Measurements from ENCODE around the gene ADAM23. TPM values are rescaled to one million over a fixed set of nuclear protein-coding genes. Genes with fewer than 3 reads are reported as not detected.

The ADAM23 gene
- total RNA-seq, 1 donor from 2014 or later, result 12.0 TPM

GRCh38 chr2:206562375-206562774 is 119.0 kb downstream of the ADAM23 start:
- H3K27me3 Mint-ChIP-seq (ENCODE audit: unreplicated experiment), result no peaks in the 10 kb centered on the region
- no peaks in the 10 kb centered on the region for H3K9me3 Mint-ChIP-seq (ENCODE audit: unreplicated experiment)
- H3K36me3 Mint-ChIP-seq (ENCODE audit: low read depth, unreplicated experiment), result no peaks in the 10 kb centered on the region
- no peaks in the 10 kb centered on the region for H3K4me1 Mint-ChIP-seq (ENCODE audit: unreplicated experiment)
- no peak overlapping the region for H3K4me3 Mint-ChIP-seq (ENCODE audit: unreplicated experiment)
- no peak for TF ChIP-seq CTCF (IDR thresholded peaks at IDR 0.05; ENCODE audit: unreplicated experiment)
- H3K27ac Mint-ChIP-seq (ENCODE audit: unreplicated experiment), result no peak overlapping the region
- no peak for DNase-seq (ENCODE audit: low spot score)

- Mint-ChIP-seq H3K36me3 (ENCODE audit: low read depth, unreplicated experiment) (no peaks in the 10 kb centered on the region), H3K27ac (ENCODE audit: unreplicated experiment) (no peak overlapping the region), H3K4me3 (ENCODE audit: unreplicated experiment) (no peak overlapping the region), H3K27me3 (ENCODE audit: unreplicated experiment) (no peaks in the 10 kb centered on the region), H3K9me3 (ENCODE audit: unreplicated experiment) (no peaks in the 10 kb centered on the region), H3K4me1 (ENCODE audit: unreplicated experiment) (no peaks in the 10 kb centered on the region)
- DNase-seq (ENCODE audit: low spot score), result no peak
- no peak for TF ChIP-seq CTCF (IDR thresholded peaks at IDR 0.05; ENCODE audit: unreplicated experiment)
Observed at GRCh38 chr2:206563374-206563773, 120.0 kb downstream of the ADAM23 start.

- Mint-ChIP-seq H3K27ac (ENCODE audit: unreplicated experiment) (no peak overlapping the region), H3K4me3 (ENCODE audit: unreplicated experiment) (no peak overlapping the region), H3K4me1 (ENCODE audit: unreplicated experiment) (no peaks in the 10 kb centered on the region), H3K9me3 (ENCODE audit: unreplicated experiment) (no peaks in the 10 kb centered on the region), H3K36me3 (ENCODE audit: low read depth, unreplicated experiment) (no peaks in the 10 kb centered on the region), H3K27me3 (ENCODE audit: unreplicated experiment) (no peaks in the 10 kb centered on the region)
- DNase-seq (ENCODE audit: low spot score), result no peak
- no peak for TF ChIP-seq CTCF (IDR thresholded peaks at IDR 0.05; ENCODE audit: unreplicated experiment)
Observed at GRCh38 chr2:206565666-206566065, 122.3 kb downstream of the ADAM23 start.

GRCh38 chr2:206569470-206569869 is 126.1 kb downstream of the ADAM23 start:
- Mint-ChIP-seq H3K4me1 (ENCODE audit: unreplicated experiment) (no peaks in the 10 kb centered on the region), H3K27me3 (ENCODE audit: unreplicated experiment) (peaks cover 1% of the 10 kb centered on the region), H3K36me3 (ENCODE audit: low read depth, unreplicated experiment) (no peaks in the 10 kb centered on the region), H3K9me3 (ENCODE audit: unreplicated experiment) (no peaks in the 10 kb centered on the region), H3K4me3 (ENCODE audit: unreplicated experiment) (no peak overlapping the region), H3K27ac (ENCODE audit: unreplicated experiment) (no peak overlapping the region)
- no peak for TF ChIP-seq CTCF (IDR thresholded peaks at IDR 0.05; ENCODE audit: unreplicated experiment)
- no peak for DNase-seq (ENCODE audit: low spot score)

GRCh38 chr2:206570199-206570598 is 126.9 kb downstream of the ADAM23 start:
- DNase-seq (ENCODE audit: low spot score), result no peak
- H3K4me1 Mint-ChIP-seq (ENCODE audit: unreplicated experiment), result no peaks in the 10 kb centered on the region
- no peak overlapping the region for H3K27ac Mint-ChIP-seq (ENCODE audit: unreplicated experiment)
- no peaks in the 10 kb centered on the region for H3K36me3 Mint-ChIP-seq (ENCODE audit: low read depth, unreplicated experiment)
- H3K27me3 Mint-ChIP-seq (ENCODE audit: unreplicated experiment), result peaks cover 1% of the 10 kb centered on the region
- no peak for TF ChIP-seq CTCF (IDR thresholded peaks at IDR 0.05; ENCODE audit: unreplicated experiment)
- no peak overlapping the region for H3K4me3 Mint-ChIP-seq (ENCODE audit: unreplicated experiment)
- no peaks in the 10 kb centered on the region for H3K9me3 Mint-ChIP-seq (ENCODE audit: unreplicated experiment)
